Testis (tissue), 5 donors: ENCODE data around the gene PEX12. TPM values are rescaled to one million over a fixed set of nuclear protein-coding genes. Genes with fewer than 3 reads are reported as not detected.
A peak's percentile ranks its signal among the peaks of the same experiment; 100 is the strongest.

Experiments used
- DNase-seq: peaks from one replicate; pipeline ENCODE4 v3.0.0-alpha.2; 2019
- H3K27ac ChIP-seq, 2 donors: fragments of 200-600 bp; sonication (generic); one replicate each; pipeline ENCODE4 v1.5.1; 2019
- H3K27me3 ChIP-seq: fragments of 200-600 bp; sonication (generic); one replicate; pipeline ENCODE4 v1.5.1; 2019
- H3K36me3 ChIP-seq: fragments of 200-600 bp; sonication (generic); one replicate; pipeline ENCODE4 v1.5.1; 2017; ENCODE audit warnings: low read depth; ENCODE audit errors: missing control alignments
- H3K4me1 ChIP-seq: fragments of 200-600 bp; sonication (generic); one replicate; pipeline ENCODE4 v1.5.1; 2019
- H3K4me3 ChIP-seq, 2 donors: fragments of 200-600 bp; sonication (generic); one replicate each; pipeline ENCODE4 v1.5.1; 2017 to 2019
- H3K9me3 ChIP-seq: fragments of 200-600 bp; sonication (generic); one replicate; pipeline ENCODE4 v1.5.1; 2017
- POLR2A ChIP-seq: fragments of 450-650 bp; IDR thresholded peaks from one replicate; pipeline ENCODE4 v1.6.1; 2017; ENCODE audit warnings: antibody characterized with exemption, mild to moderate bottlenecking, moderate library complexity
- WGBS, 2 donors: methylation state at CpG; one replicate each; pipeline ENCODE4 v1.1.5; 2018; 5-methylcytosine and 5-hydroxymethylcytosine counted together
- intact Hi-C: fragments of 100-400 bp; cut with DNase I; formaldehyde crosslinking; loops from one replicate; pipeline ENCODE4 v1.15.1; 2023; ENCODE audit warnings: low total_unique reads
- long read RNA-seq, 2 donors: transcript quantifications; one replicate each; lab custom pipeline, GENCODE V29; 2026
- polyA plus RNA-seq: library from polyadenylated mRNA; stranded (reverse); fragments of 350-450 nt; fragmentation: Illumina TruSeq; extraction: RNeasy Lipid Tissue Mini Kit (QIAGEN cat#74804); gene quantifications from one replicate; pipeline ENCODE4 v1.2.3, GENCODE V29; 2014; ENCODE audit warnings: low read depth, low replicate concordance; ENCODE audit not compliant: insufficient read depth
- total RNA-seq, 2 donors: library from RNA; depleted of rRNA; stranded (reverse); fragments of >200 nt; gene quantifications; one replicate each; pipeline ENCODE4 v1.2.3, GENCODE V29; 2016
- TF ChIP-seq, protein P1 (sequence below), 3 experiments: fragments of 450-650 bp in 2 of 3; fragments of 200-600 bp in 1 of 3; sonication (generic) in 1 of 3; IDR thresholded peaks; one replicate each; pipeline ENCODE4 v1.5.1; 2016 to 2019; ENCODE audit warnings: antibody characterized with exemption in 3 of 3, mild to moderate bottlenecking in 2 of 3, moderate library complexity in 1 of 3

Gene PEX12
- total RNA-seq, result 10 to 100 TPM; 13.6 to 17.3 TPM
- polyA plus RNA-seq, result 15.1 TPM
- long read RNA-seq, donor 1, transcript PEX12-201 (3 exons, 2,675 nt), result major isoform, 6 of 153 reads
- long read RNA-seq, donor 1, partial matches to known transcripts, result 147 of 153 reads
- long read RNA-seq, donor 1, other reads (novel, unspliced or antisense), result 0 of 153 reads
- long read RNA-seq, donor 2, partial matches to known transcripts, result 0 of 1 reads
- long read RNA-seq, donor 2, other reads (novel, unspliced or antisense), result 0 of 1 reads

GRCh38 chr17:35578197-35578928 lies at the start of gene PEX12:
PEX12 (minus strand) TSS chr17:35578571; CDS start chr17:35578021, 550 bp downstream.
- Histone ChIP-seq H3K9me3 (no peaks in the 10 kb centered on the region), H3K4me3 (peak within 1 kb of the TSS; percentile 75 to 82), H3K36me3 (no peaks in the 10 kb centered on the region), H3K27me3 (no peaks in the 10 kb centered on the region), H3K27ac (peak within 1 kb of the TSS; percentile 86 to 88), H3K4me1 (peaks cover 9% of the 10 kb centered on the region)
- TF ChIP-seq, protein P1, sequence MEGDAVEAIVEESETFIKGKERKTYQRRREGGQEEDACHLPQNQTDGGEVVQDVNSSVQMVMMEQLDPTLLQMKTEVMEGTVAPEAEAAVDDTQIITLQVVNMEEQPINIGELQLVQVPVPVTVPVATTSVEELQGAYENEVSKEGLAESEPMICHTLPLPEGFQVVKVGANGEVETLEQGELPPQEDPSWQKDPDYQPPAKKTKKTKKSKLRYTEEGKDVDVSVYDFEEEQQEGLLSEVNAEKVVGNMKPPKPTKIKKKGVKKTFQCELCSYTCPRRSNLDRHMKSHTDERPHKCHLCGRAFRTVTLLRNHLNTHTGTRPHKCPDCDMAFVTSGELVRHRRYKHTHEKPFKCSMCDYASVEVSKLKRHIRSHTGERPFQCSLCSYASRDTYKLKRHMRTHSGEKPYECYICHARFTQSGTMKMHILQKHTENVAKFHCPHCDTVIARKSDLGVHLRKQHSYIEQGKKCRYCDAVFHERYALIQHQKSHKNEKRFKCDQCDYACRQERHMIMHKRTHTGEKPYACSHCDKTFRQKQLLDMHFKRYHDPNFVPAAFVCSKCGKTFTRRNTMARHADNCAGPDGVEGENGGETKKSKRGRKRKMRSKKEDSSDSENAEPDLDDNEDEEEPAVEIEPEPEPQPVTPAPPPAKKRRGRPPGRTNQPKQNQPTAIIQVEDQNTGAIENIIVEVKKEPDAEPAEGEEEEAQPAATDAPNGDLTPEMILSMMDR (IDR thresholded peaks at IDR 0.05), result no peak
- no peak for TF ChIP-seq POLR2A
- 0 to 1% methylated on average over 25 to 45 of the region's 45 CpGs for WGBS, 2 donors
- peak; percentile 98 for DNase-seq
- intact Hi-C loops, result no loop called here

GRCh38 chr17:35627417-35627816 lies 49.0 kb upstream of the PEX12 start:
- no peak overlapping the region for H3K4me3 ChIP-seq
- no peak overlapping the region for H3K27ac ChIP-seq
- no peaks in the 10 kb centered on the region for H3K4me1 ChIP-seq
- no peak for DNase-seq
- H3K27me3 ChIP-seq, result no peaks in the 10 kb centered on the region
- H3K9me3 ChIP-seq, result no peaks in the 10 kb centered on the region
- WGBS, 2 donors, result 94 to 99% methylated on average over 4 of the region's 4 CpGs
- intact Hi-C loops, result no loop called here
- TF ChIP-seq, protein P1 (IDR thresholded peaks at IDR 0.05), result no peak
- no peak for TF ChIP-seq POLR2A
- no peaks in the 10 kb centered on the region for H3K36me3 ChIP-seq

DNA sequence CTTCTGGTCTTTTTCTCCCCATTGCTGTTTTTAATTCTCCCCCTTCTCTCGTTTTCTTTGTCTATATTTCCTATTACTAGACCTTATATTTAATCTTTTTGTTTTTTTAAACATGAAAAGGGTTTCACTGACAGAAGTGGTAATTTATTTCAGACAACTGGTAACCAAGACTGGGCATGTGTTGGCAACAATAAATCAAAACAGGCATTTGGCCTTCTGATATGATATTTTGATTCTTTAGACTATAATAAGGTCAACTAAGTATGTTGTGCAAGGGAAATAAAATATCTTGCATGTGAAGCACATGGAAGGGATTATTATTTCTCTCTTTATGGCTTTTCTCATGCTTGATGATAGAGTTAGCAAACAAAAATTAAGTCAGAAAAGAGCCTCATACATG lies 43.4 kb upstream of the PEX12 start:
- no peak for DNase-seq
- Histone ChIP-seq H3K9me3 (no peaks in the 10 kb centered on the region), H3K27ac (no peak overlapping the region), H3K4me1 (no peaks in the 10 kb centered on the region), H3K36me3 (no peaks in the 10 kb centered on the region), H3K27me3 (no peaks in the 10 kb centered on the region), H3K4me3 (no peak overlapping the region)
- WGBS, 2 donors, result 50 to 77% methylated on average over 1 of the region's 1 CpG
- intact Hi-C loops, result no loop called here
- no peak for TF ChIP-seq POLR2A
- TF ChIP-seq, protein P1 (IDR thresholded peaks at IDR 0.05), result no peak

DNA sequence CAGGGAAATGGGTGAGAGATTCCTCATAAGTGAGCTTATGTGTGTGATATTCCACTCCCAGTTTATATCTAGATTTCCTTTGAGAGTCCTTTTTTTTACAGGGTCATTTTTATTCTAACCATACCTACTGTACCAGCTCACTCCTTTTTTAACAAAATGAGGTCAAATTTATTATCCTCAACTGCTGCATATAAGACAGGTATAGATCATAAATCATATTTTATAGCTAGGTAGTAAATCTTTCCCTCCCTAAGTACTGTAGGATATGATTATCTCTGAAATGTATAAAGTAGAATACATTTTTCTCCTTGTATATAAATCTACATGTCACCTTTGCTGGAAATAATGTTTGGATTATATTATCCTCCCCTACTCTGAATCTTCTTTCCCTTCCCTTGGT lies 40.3 kb upstream of the PEX12 start:
- no peak overlapping the region for H3K4me3 ChIP-seq
- DNase-seq, result no peak
- H3K27me3 ChIP-seq, result no peaks in the 10 kb centered on the region
- no peaks in the 10 kb centered on the region for H3K4me1 ChIP-seq
- H3K9me3 ChIP-seq, result no peaks in the 10 kb centered on the region
- intact Hi-C loops, result loop anchor here (5.0 kb wide), 1 partner anchor 134 kb away; the partner anchor contains the start of gene GAS2L2
- H3K36me3 ChIP-seq, result no peaks in the 10 kb centered on the region
- no peak overlapping the region for H3K27ac ChIP-seq
- TF ChIP-seq, protein P1 (IDR thresholded peaks at IDR 0.05), result no peak
- TF ChIP-seq POLR2A, result no peak
